GM04504 (cell line): ENCODE measurements around the gene CPNE5.

ENCODE experiments used
- DNase-seq: peaks from one replicate; pipeline ENCODE4 v3.0.0-alpha.2; 2012; ENCODE audit warnings: low read depth

The CPNE5 gene

GRCh38 chr6:36838896-36839748, at the start of gene CPNE5:
CPNE5 (minus strand) TSS chr6:36839444; CDS start chr6:36839377, 67 bp downstream.
- DNase-seq, result no peak

DNA sequence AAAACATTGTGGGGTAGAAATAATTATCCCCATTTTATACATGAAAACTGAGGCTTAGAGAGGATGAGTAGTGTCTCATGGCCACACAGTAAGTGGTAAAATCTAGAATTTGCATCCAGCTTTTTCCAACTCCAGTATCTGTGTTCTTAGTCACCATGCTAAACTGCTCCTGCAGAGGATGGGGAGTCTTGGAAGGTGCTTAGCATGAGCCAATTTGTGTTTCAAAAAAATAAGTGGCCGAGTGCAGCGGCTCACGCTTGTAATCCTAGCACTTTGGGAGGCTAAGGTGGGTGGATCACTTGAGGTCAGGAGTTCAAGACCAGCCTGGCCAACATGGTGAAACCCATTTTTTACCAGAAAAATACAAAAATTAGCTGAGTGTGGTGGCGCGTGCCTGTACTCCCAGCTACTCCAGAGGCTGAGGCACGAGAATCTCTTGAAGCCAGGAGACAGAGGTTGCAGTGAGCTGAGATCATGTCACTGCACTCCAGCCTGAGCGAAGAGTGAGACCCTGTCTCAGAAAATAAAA, 48.9 kb upstream of the CPNE5 start:
- DNase-seq, result no peak

DNA sequence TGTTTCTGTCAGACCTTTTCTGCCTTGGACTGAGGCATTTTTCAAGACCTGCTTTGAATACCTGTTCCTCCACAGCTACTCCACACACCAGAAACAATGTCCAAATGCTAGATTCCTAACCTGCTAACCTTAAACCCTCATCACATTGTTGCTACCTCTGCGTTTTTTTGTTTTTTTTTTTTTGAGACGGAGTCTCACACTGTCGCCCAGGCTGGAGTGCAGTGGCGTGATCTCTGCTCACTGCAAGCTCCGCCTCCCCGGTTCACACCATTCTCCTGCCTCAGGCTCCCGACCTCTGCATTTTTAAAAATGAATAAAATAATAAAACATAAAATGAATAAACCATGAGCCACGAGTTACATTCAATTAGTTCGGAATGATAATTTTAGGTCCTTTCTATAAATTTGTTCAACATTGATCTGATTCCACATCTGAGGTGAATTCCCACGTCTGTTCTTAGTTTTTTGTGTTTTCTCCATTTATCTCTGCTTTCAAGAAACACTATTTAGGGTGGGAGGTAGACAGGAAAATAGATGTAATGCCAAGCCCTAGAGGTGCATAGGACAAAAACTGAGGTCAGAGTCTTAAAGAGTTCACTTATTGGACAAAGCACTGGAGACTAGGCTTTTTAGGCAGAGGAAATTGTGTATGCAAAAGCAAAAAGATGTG, 47.8 kb upstream of the CPNE5 start:
- no peak for DNase-seq

DNA sequence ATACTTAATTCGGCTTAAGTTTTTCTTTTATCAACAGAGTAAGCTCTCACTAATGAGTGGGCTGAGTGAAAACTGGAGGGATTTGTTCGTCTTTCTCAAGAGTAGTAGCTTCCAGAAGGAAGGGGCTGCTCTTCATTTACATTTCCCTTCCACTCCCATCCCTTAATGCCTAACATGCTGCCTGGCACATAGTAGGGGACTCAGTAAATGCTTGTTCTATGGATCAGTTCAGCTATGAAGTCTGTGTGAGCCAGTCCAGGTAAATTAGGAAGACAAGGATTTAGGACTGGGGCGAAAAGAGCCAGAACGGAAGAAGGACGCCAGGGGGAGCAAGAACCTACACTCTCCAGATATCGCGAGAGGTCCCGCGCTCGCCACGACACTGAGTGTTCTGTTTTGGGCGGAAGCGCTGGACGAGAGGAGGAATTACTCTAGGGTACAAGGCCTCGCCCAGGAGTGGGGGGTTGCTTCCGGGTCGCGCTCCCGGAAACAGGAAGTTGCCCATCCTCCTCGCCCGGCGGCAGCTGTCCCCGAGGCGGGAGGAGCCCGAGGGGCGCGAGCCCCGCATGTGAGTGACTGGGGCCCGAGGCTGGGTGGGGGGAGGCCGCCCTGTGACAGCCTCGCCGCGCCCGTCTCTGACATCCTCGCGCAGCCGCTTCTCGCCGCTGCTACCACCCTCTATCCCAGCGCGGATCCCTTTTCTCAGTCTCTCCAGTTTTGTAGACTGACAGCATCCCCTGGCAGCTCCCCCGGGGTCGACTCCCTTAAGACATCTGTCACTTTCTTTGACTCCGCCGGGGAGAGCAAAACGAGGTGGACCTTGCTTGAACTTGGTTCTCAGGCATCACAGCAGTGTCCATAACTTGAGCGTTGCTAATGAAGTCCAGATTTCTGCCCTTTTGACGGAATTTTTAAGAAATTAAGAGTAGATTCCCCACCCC, 46.5 kb upstream of the CPNE5 start, which contains the start of gene C6orf89:
TSS of gene C6orf89 (plus strand) at position 492 of the 941 bp plus-strand sequence. CDS start 13,493 bp downstream, outside the sequence.
- DNase-seq, result peak; percentile 94

DNA sequence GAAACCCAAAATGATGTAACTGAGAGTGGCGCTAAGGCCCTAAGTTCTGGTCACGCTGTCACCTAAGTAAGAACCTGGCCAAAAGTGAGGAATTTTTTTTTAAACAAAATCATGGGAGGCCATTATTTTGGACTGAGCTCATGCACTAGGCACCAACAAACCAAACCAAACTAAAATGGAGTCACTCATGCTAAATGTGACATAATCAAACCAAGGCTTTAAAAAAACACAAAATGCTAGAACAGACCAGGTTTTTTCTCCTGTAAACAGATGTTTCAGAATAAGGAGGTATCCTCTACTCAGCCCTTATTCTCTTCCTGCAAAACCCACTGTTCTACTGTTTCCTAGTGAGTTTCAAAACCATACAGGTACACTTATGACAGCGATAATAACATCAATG, 45.4 kb upstream of the CPNE5 start:
- no peak for DNase-seq

- no peak for DNase-seq
Observed at GRCh38 chr6:36875250-36875633, 36.0 kb upstream of the CPNE5 start.

- peak; percentile 70 for DNase-seq
Observed at GRCh38 chr6:36874443-36875249, 35.4 kb upstream of the CPNE5 start, which contains the start of gene PPIL1. PPIL1 (minus strand) TSS chr6:36874803; CDS start chr6:36874772, 31 bp downstream.

GRCh38 chr6:36873612-36874442, 34.6 kb upstream of the CPNE5 start:
- no peak for DNase-seq

DNA sequence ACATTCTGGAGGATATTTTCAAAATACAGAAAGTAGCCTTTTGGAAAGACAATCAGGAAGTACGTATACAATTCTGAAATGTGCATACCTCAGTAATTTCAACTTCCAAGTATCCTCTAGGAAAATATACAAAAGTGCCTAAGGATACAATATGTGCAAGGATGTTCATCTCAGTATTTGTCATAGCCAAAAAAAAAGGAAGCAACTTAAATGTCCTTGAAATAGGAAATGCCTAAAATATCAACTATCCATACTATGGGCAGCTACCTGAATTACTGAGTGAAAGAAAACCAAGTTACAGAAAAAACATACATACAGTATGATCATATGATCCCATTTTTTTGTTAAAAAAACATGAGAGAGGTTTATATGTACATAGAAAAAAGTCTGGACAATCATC, 33.9 kb upstream of the CPNE5 start:
- DNase-seq, result no peak

- DNase-seq, result no peak
Observed at GRCh38 chr6:36871686-36872085, 32.4 kb upstream of the CPNE5 start.

GRCh38 chr6:36867471-36868224, 28.4 kb upstream of the CPNE5 start:
- no peak for DNase-seq

DNA sequence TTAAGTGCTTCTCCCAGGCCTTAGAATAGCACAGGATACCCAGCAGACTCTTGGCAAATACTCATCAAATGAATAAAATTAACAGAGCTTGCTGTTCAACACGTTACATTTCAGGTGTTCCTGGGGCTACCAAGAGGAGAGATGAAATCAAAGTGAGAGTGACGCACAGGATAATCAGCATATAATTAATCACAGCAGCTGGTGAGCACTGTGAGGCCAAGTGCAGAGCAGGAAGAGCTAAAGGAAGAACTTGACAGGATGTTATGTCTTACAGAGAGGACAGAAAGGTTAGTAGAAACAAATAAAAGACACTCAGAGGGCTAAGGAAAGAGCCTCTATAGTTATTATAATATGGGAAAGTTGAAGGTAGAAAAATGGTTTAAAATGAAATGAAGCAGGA, 26.6 kb upstream of the CPNE5 start:
- no peak for DNase-seq

DNA sequence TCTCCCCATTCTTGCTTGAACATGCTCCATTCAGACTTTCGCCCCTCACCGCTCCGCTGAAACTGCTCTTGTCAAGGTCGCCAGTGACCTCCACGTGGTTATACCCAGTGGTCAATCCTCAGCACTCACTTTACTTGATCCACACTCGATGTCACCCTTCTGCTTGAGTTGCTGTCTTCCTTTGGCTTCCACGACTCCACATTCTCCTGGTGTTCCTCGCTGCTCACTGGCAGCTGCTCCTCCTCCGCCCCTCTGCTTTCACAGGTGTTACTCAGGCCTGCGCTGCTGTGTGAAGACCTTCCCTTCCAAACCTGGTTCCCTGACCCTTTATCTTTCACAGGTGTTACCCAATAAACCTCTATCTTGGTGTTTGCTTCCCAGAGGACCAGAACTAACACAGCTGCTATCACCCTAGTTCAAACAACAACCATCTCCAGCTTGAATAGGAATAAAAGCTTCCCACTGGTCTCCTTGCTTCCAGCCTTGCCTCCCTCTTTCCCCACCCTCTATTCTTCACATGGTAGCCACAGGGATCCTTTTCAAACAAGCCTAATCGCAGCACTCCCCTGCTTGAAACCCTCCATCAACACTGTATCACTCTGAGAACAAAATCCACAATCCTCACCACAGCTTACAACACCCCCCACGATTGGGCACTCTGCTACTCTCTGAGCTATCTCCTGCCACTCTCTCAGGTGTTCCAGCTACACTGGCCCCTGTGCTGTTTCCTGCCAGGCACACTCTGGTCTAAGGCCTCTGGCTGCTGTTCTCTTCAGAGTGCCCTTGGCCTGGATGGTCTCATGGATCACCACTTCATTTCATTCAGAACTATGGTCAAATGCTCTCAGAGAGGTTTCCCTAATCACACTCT, 24.7 kb upstream of the CPNE5 start:
- no peak for DNase-seq

- no peak for DNase-seq
Observed at GRCh38 chr6:36862848-36863382, 23.7 kb upstream of the CPNE5 start.

- no peak for DNase-seq
Observed at GRCh38 chr6:36862164-36862847, 23.1 kb upstream of the CPNE5 start.

DNA sequence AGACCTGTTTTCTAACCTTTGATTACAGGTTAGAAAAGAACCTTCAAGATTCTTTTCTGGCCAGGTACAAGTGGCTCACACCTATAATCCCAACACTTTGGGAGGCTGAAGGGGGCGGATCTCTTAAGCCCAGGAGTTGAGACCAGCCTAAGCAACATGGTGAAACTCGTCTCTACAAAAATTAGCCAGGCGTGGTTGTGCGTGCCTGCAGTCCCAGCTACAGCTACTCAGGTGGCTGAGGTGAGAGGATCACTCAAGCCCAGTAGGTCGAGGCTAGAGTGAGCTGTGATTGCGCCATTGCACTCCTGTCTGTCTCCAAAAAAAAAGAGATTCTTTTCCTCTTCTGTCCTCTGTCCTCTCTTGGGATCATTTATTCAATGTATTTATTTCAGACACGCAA, 20.9 kb upstream of the CPNE5 start:
- no peak for DNase-seq

GRCh38 chr6:36858407-36858981, 19.2 kb upstream of the CPNE5 start:
- peak; percentile 35 for DNase-seq
